DMS 273 treated with DMSO at 0.1 percent for 48 hours (cell line): ENCODE data around the gene LRIG2.

ENCODE experiments used
- DNase-seq: peaks from one replicate; lab custom pipeline; 2025; lab: John Stamatoyannopoulos, UW

Gene LRIG2

DNA sequence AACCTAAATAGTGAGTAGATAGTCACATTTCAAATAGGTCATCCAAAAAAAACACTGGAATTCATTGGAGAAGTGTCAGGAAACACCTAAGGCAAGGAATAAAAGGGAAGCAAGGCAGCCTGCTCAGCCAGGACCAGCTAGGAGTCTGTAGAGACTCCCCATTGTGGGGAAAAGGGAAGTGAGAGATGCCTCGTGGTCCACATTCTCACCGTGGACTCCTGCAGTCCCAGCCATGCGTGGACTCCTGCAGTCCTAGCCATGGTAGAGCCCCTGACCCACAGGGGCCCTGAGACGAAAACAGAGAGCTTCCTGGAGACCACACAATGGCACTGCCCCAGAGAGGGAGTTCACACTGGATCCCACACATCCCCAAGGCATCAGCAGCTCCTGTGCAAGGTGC lies 97.5 kb downstream of the LRIG2 start:
- DNase-seq: no peak

DNA sequence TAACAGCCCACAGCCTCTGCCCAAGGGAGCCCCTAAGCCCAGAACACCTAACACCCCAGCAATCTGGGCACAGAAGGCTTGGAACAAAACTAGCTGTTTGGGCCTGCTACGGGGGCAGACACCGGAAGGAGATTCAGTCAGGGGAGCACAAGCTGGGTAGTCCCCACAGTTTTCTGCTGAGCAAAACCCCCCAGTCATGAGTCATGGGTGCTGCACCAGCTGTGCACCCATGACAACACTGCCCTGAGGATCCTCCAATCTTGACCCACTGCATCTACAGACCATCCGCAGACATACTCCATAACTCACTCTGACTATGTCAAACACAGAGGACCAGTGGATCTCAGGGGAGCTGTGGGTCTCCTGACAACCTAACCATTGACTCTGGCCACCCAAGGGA lies 105.1 kb downstream of the LRIG2 start:
- DNase-seq: no peak

DNA sequence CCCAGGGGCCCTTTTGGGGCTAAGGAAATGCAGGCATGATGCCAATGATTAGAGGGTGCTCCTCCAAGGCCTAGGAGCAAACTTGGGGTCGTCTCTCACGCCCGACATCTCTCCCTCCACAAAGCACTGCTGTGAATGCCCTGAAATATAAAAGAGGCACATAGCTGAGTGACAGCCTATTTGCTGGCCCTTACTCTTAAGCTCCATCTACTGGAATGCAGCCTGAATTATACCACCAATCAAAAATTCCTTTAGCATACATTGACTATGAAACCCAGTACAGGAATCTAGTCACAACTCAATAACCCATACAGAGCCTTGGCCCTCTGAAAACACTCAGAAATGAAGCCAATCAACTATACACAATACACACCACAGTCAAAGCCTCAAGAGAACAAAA lies 105.5 kb downstream of the LRIG2 start:
- DNase-seq: no peak
